SK-N-SH (cell line): ENCODE measurements around the gene FBXW9.

Experiments
- NRF1 ChIP-seq: IDR thresholded peaks from 2 replicates; pipeline ENCODE4 v1.6.1; 2012; ENCODE audit warnings: low read depth, mild to moderate bottlenecking, low read length
- RFX5 ChIP-seq: IDR thresholded peaks from 2 replicates; pipeline ENCODE4 v1.6.1; 2012; ENCODE audit warnings: mild to moderate bottlenecking, improper control_type of control experiment, low read length
- YY1 ChIP-seq: IDR thresholded peaks from 2 replicates; pipeline ENCODE4 v1.4.0; 2012; ENCODE audit warnings: low read depth, mild to moderate bottlenecking
- TF ChIP-seq, protein P1 (sequence below): fragments of 200-600 bp; sonication (generic); IDR thresholded peaks from 2 replicates; pipeline ENCODE4 v1.6.1; 2017; ENCODE audit warnings: antibody characterized with exemption, mild to moderate bottlenecking, moderate library complexity
- TF ChIP-seq, protein P2 (sequence below): IDR thresholded peaks from 2 replicates; pipeline ENCODE4 v1.6.1; 2012; ENCODE audit warnings: mild to moderate bottlenecking, low read depth, low read length, moderate library complexity

DNA sequence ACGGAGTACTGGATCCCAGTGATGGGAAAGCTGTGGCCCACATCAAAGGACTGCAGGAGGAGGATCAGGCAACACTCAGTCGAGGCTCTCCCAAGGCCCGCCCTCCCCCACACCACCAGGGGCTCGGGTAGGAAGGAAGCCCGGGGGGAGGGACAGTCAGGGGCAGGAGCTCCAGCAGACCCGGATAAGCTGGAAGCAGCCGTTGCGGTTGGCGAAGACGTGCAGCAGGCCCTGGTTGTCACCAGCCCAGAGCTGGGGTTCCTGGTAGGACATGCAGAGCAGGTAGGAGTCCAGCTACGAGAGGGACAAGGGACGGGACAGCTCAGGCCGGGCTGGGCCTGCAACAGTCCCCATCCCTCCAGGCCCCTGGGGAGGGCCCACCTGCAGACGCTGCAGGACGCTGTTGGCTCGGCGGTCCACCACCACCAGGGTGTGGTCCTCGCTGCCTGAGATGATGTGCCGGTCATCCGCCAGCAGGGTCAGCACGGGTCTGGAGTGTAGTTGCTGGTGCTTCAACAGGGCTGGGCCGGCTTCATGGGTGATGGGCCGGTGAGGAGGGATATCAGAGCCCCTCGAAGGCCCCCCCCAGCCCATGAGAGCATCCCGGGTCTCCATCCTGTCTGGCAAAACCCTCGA is 6.7 kb downstream of the FBXW9 start:
- TF ChIP-seq RFX5 (no peak), YY1 (no peak), NRF1 (no peak)
- TF ChIP-seq, protein P1, sequence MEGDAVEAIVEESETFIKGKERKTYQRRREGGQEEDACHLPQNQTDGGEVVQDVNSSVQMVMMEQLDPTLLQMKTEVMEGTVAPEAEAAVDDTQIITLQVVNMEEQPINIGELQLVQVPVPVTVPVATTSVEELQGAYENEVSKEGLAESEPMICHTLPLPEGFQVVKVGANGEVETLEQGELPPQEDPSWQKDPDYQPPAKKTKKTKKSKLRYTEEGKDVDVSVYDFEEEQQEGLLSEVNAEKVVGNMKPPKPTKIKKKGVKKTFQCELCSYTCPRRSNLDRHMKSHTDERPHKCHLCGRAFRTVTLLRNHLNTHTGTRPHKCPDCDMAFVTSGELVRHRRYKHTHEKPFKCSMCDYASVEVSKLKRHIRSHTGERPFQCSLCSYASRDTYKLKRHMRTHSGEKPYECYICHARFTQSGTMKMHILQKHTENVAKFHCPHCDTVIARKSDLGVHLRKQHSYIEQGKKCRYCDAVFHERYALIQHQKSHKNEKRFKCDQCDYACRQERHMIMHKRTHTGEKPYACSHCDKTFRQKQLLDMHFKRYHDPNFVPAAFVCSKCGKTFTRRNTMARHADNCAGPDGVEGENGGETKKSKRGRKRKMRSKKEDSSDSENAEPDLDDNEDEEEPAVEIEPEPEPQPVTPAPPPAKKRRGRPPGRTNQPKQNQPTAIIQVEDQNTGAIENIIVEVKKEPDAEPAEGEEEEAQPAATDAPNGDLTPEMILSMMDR, result no peak
- TF ChIP-seq, protein P2, sequence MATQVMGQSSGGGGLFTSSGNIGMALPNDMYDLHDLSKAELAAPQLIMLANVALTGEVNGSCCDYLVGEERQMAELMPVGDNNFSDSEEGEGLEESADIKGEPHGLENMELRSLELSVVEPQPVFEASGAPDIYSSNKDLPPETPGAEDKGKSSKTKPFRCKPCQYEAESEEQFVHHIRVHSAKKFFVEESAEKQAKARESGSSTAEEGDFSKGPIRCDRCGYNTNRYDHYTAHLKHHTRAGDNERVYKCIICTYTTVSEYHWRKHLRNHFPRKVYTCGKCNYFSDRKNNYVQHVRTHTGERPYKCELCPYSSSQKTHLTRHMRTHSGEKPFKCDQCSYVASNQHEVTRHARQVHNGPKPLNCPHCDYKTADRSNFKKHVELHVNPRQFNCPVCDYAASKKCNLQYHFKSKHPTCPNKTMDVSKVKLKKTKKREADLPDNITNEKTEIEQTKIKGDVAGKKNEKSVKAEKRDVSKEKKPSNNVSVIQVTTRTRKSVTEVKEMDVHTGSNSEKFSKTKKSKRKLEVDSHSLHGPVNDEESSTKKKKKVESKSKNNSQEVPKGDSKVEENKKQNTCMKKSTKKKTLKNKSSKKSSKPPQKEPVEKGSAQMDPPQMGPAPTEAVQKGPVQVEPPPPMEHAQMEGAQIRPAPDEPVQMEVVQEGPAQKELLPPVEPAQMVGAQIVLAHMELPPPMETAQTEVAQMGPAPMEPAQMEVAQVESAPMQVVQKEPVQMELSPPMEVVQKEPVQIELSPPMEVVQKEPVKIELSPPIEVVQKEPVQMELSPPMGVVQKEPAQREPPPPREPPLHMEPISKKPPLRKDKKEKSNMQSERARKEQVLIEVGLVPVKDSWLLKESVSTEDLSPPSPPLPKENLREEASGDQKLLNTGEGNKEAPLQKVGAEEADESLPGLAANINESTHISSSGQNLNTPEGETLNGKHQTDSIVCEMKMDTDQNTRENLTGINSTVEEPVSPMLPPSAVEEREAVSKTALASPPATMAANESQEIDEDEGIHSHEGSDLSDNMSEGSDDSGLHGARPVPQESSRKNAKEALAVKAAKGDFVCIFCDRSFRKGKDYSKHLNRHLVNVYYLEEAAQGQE, result no peak
